ENCODE measurements around the gene GYG2.

GRCh38 chrX:2908125-2908685, 79.5 kb downstream of the GYG2 start:
- TF ChIP-seq, protein P1, sequence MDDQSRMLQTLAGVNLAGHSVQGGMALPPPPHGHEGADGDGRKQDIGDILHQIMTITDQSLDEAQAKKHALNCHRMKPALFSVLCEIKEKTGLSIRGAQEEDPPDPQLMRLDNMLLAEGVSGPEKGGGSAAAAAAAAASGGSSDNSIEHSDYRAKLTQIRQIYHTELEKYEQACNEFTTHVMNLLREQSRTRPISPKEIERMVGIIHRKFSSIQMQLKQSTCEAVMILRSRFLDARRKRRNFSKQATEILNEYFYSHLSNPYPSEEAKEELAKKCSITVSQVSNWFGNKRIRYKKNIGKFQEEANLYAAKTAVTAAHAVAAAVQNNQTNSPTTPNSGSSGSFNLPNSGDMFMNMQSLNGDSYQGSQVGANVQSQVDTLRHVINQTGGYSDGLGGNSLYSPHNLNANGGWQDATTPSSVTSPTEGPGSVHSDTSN (IDR thresholded peaks at IDR 0.05) = no peak
- TF ChIP-seq, protein P2, sequence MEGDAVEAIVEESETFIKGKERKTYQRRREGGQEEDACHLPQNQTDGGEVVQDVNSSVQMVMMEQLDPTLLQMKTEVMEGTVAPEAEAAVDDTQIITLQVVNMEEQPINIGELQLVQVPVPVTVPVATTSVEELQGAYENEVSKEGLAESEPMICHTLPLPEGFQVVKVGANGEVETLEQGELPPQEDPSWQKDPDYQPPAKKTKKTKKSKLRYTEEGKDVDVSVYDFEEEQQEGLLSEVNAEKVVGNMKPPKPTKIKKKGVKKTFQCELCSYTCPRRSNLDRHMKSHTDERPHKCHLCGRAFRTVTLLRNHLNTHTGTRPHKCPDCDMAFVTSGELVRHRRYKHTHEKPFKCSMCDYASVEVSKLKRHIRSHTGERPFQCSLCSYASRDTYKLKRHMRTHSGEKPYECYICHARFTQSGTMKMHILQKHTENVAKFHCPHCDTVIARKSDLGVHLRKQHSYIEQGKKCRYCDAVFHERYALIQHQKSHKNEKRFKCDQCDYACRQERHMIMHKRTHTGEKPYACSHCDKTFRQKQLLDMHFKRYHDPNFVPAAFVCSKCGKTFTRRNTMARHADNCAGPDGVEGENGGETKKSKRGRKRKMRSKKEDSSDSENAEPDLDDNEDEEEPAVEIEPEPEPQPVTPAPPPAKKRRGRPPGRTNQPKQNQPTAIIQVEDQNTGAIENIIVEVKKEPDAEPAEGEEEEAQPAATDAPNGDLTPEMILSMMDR (IDR thresholded peaks at IDR 0.05) = no peak
- TF ChIP-seq MEF2A (IDR thresholded peaks at IDR 0.05; ENCODE audit: borderline replicate concordance, low read depth) (no peak), RAD21 (IDR thresholded peaks at IDR 0.05; ENCODE audit: low read length) (no peak)

Measured in SK-N-SH (cell line).